GM12892 (cell line): ENCODE data around the gene BHLHE23.

Experiments used
- DNase-seq: peaks from one replicate; pipeline ENCODE4 v3.0.0; 2011; ENCODE audit not compliant: insufficient read length
- FAIRE-seq: peaks from 2 replicates; lab custom pipeline; 2011; peaks lifted over from hg19 to GRCh38; lab: Jason Lieb, UNC
- POLR2A ChIP-seq: IDR thresholded peaks from 2 replicates; pipeline ENCODE4 v1.6.1; 2011; ENCODE audit warnings: low read depth, low read length, control low read depth
- POLR2AphosphoS5 ChIP-seq: IDR thresholded peaks from 2 replicates; pipeline ENCODE4 v1.6.1; 2011; ENCODE audit warnings: low read depth, low read length, control low read depth
- TAF1 ChIP-seq: IDR thresholded peaks from 2 replicates; pipeline ENCODE4 v1.6.1; 2011; ENCODE audit warnings: low read depth, mild to moderate bottlenecking, control low read depth, low read length, borderline replicate concordance

The BHLHE23 gene

GRCh38 chr20:63005365-63005861 lies 1.4 kb downstream of the BHLHE23 start:
- FAIRE-seq (no peak), DNase-seq (no peak)

GRCh38 chr20:63004607-63005364 lies 2.0 kb downstream of the BHLHE23 start:
- TF ChIP-seq POLR2A (no peak), TAF1 (no peak), POLR2AphosphoS5 (no peak)
- FAIRE-seq (no peak), DNase-seq (no peak)

More at GRCh38 chr20:63005365-63005861, 1.4 kb downstream of the BHLHE23 start:
- TF ChIP-seq POLR2AphosphoS5 (no peak), TAF1 (no peak), POLR2A (no peak)

GRCh38 chr20:63003546-63003945 lies 3.2 kb downstream of the BHLHE23 start:
- FAIRE-seq, result no peak

GRCh38 chr20:63002511-63002910 lies 4.3 kb downstream of the BHLHE23 start:
- DNase-seq, result no peak
- no peak for FAIRE-seq
- TF ChIP-seq POLR2AphosphoS5 (no peak), POLR2A (no peak), TAF1 (no peak)

More at GRCh38 chr20:63003546-63003945, 3.2 kb downstream of the BHLHE23 start:
- TF ChIP-seq POLR2A, result no peak
- no peak for TF ChIP-seq TAF1
- TF ChIP-seq POLR2AphosphoS5, result no peak
- DNase-seq, result no peak

- FAIRE-seq, result no peak
- DNase-seq, result no peak
- TF ChIP-seq POLR2A, result no peak
- TF ChIP-seq TAF1, result no peak
- no peak for TF ChIP-seq POLR2AphosphoS5
Measured at GRCh38 chr20:63000958-63001357, 5.8 kb downstream of the BHLHE23 start.

GRCh38 chr20:63000036-63000435 lies 6.7 kb downstream of the BHLHE23 start:
- TF ChIP-seq POLR2AphosphoS5, result no peak
- TF ChIP-seq TAF1, result no peak
- TF ChIP-seq POLR2A, result no peak
- DNase-seq, result no peak
- FAIRE-seq, result no peak

- TF ChIP-seq POLR2A (no peak), TAF1 (no peak), POLR2AphosphoS5 (no peak)
- DNase-seq, result no peak
- no peak for FAIRE-seq
Measured at GRCh38 chr20:62999580-62999979, 7.2 kb downstream of the BHLHE23 start.

- FAIRE-seq, result no peak
Measured at GRCh38 chr20:62998449-62998848, 8.3 kb downstream of the BHLHE23 start.

GRCh38 chr20:62997417-62998035 lies 9.2 kb downstream of the BHLHE23 start:
- no peak for TF ChIP-seq POLR2AphosphoS5
- no peak for TF ChIP-seq POLR2A
- no peak for TF ChIP-seq TAF1
- DNase-seq (no peak), FAIRE-seq (no peak)

More at GRCh38 chr20:62998449-62998848, 8.3 kb downstream of the BHLHE23 start:
- TF ChIP-seq POLR2A, result no peak
- TF ChIP-seq TAF1, result no peak
- no peak for TF ChIP-seq POLR2AphosphoS5
- DNase-seq, result no peak

- no peak for FAIRE-seq
- no peak for TF ChIP-seq POLR2AphosphoS5
- TF ChIP-seq POLR2A, result no peak
- TF ChIP-seq TAF1, result no peak
Measured at GRCh38 chr20:62996596-62996982, 10.2 kb downstream of the BHLHE23 start.

GRCh38 chr20:62995898-62996595 lies 10.7 kb downstream of the BHLHE23 start:
- FAIRE-seq (no peak), DNase-seq (no peak)

More at GRCh38 chr20:62996596-62996982, 10.2 kb downstream of the BHLHE23 start:
- no peak for DNase-seq

More at GRCh38 chr20:62995898-62996595, 10.7 kb downstream of the BHLHE23 start:
- no peak for TF ChIP-seq POLR2AphosphoS5
- TF ChIP-seq TAF1, result no peak
- no peak for TF ChIP-seq POLR2A
